ENCODE results near the gene GLI2. TPM values are rescaled to one million over a fixed set of nuclear protein-coding genes. Genes with fewer than 3 reads are reported as not detected.

The GLI2 gene
- total RNA-seq, 1 donor from 2014 or later: not detected

GRCh38 chr2:120702801-120703200 lies 32.9 kb upstream of the GLI2 start:
- Mint-ChIP-seq H3K9me3 (no peaks in the 10 kb centered on the region), H3K4me3 (no peak overlapping the region), H3K36me3 (ENCODE audit: low read depth) (no peaks in the 10 kb centered on the region), H3K4me1 (no peaks in the 10 kb centered on the region), H3K27me3 (peaks cover 13% of the 10 kb centered on the region), H3K27ac (no peak overlapping the region)
- DNase-seq: no peak
- ATAC-seq (ENCODE audit: low read depth): no peak
- ChIA-PET POLR2A (no interaction called here), CTCF (no interaction called here)
- no peak for TF ChIP-seq CTCF (IDR thresholded peaks at IDR 0.05)
- intact Hi-C loops (cut with micrococcal nuclease): no loop called here

- Mint-ChIP-seq H3K9me3 (no peaks in the 10 kb centered on the region), H3K27ac (no peak overlapping the region), H3K27me3 (peaks cover 13% of the 10 kb centered on the region), H3K4me3 (no peak overlapping the region), H3K36me3 (ENCODE audit: low read depth) (no peaks in the 10 kb centered on the region), H3K4me1 (no peaks in the 10 kb centered on the region)
- no peak for TF ChIP-seq CTCF (IDR thresholded peaks at IDR 0.05)
- intact Hi-C loops (cut with micrococcal nuclease): no loop called here
- ATAC-seq (ENCODE audit: low read depth) (no peak), DNase-seq (no peak)
- CTCF ChIA-PET: no interaction called here
- POLR2A ChIA-PET: no interaction called here
Measured at GRCh38 chr2:120703330-120703994, 32.2 kb upstream of the GLI2 start.

GRCh38 chr2:120704696-120705095 lies 31.0 kb upstream of the GLI2 start:
- no peak for DNase-seq
- Mint-ChIP-seq H3K4me3 (no peak overlapping the region), H3K9me3 (no peaks in the 10 kb centered on the region), H3K4me1 (no peaks in the 10 kb centered on the region), H3K36me3 (ENCODE audit: low read depth) (no peaks in the 10 kb centered on the region), H3K27me3 (peaks cover 11% of the 10 kb centered on the region), H3K27ac (no peak overlapping the region)
- ChIA-PET CTCF (no interaction called here), POLR2A (no interaction called here)
- ATAC-seq (ENCODE audit: low read depth): no peak
- intact Hi-C loops (cut with micrococcal nuclease): no loop called here
- no peak for TF ChIP-seq CTCF (IDR thresholded peaks at IDR 0.05)

- CTCF ChIA-PET: no interaction called here
- Mint-ChIP-seq H3K4me3 (no peak overlapping the region), H3K27ac (no peak overlapping the region), H3K4me1 (no peaks in the 10 kb centered on the region), H3K36me3 (ENCODE audit: low read depth) (no peaks in the 10 kb centered on the region), H3K9me3 (no peaks in the 10 kb centered on the region), H3K27me3 (peaks cover 16% of the 10 kb centered on the region)
- POLR2A ChIA-PET: no interaction called here
- ATAC-seq (ENCODE audit: low read depth) (no peak), DNase-seq (no peak)
- intact Hi-C loops (cut with micrococcal nuclease): no loop called here
- TF ChIP-seq CTCF (IDR thresholded peaks at IDR 0.05): no peak
Measured at GRCh38 chr2:120707816-120708215, 27.9 kb upstream of the GLI2 start.

GRCh38 chr2:120708944-120709607 lies 26.6 kb upstream of the GLI2 start:
- ChIA-PET POLR2A (no interaction called here), CTCF (no interaction called here)
- H3K4me1 Mint-ChIP-seq: no peaks in the 10 kb centered on the region
- H3K27me3 Mint-ChIP-seq: peaks cover 13% of the 10 kb centered on the region
- intact Hi-C loops (cut with micrococcal nuclease): no loop called here
- no peaks in the 10 kb centered on the region for H3K9me3 Mint-ChIP-seq
- no peak for TF ChIP-seq CTCF (IDR thresholded peaks at IDR 0.05)
- ATAC-seq (ENCODE audit: low read depth): no peak
- DNase-seq: no peak
- no peak overlapping the region for H3K27ac Mint-ChIP-seq
- no peaks in the 10 kb centered on the region for H3K36me3 Mint-ChIP-seq (ENCODE audit: low read depth)
- no peak overlapping the region for H3K4me3 Mint-ChIP-seq

Measured in activated B cell treated with CpG ODN at 0.5 μM for 24 hours (primary cell).